ENCODE results near the gene ACBD6.

Gene ACBD6

GRCh38 chr1:180258935-180259334 lies 243.4 kb downstream of the ACBD6 start:
- no peak for DNase-seq (ENCODE audit: extremely low read depth in 1 of 2, low read depth in 1 of 2)

- no peak for DNase-seq (ENCODE audit: extremely low read depth in 1 of 2, low read depth in 1 of 2)
Measured at GRCh38 chr1:180258290-180258689, 244.1 kb downstream of the ACBD6 start.

GRCh38 chr1:180257486-180257885 lies 244.9 kb downstream of the ACBD6 start:
- DNase-seq (ENCODE audit: extremely low read depth in 1 of 2, low read depth in 1 of 2) = no peak

GRCh38 chr1:180257028-180257386 lies 245.4 kb downstream of the ACBD6 start:
- DNase-seq (ENCODE audit: extremely low read depth in 1 of 2, low read depth in 1 of 2) = no peak

GRCh38 chr1:180256341-180257027 lies 245.9 kb downstream of the ACBD6 start:
- no peak for DNase-seq (ENCODE audit: extremely low read depth in 1 of 2, low read depth in 1 of 2)

- DNase-seq (ENCODE audit: extremely low read depth in 1 of 2, low read depth in 1 of 2) = no peak
Measured at GRCh38 chr1:180255536-180256340, 246.6 kb downstream of the ACBD6 start.

GRCh38 chr1:180254854-180255253 lies 247.5 kb downstream of the ACBD6 start:
- DNase-seq (ENCODE audit: extremely low read depth in 1 of 2, low read depth in 1 of 2) = no peak

- no peak for DNase-seq (ENCODE audit: extremely low read depth in 1 of 2, low read depth in 1 of 2)
Measured at GRCh38 chr1:180254496-180254819, 247.9 kb downstream of the ACBD6 start.

- DNase-seq (ENCODE audit: extremely low read depth in 1 of 2, low read depth in 1 of 2) = no peak
Measured at GRCh38 chr1:180253585-180254495, 248.5 kb downstream of the ACBD6 start.

- peak; percentile 10 to 36 for DNase-seq (ENCODE audit: extremely low read depth in 1 of 2, low read depth in 1 of 2)
Measured at GRCh38 chr1:180252638-180253536, 249.5 kb downstream of the ACBD6 start.

GRCh38 chr1:180251526-180252305 lies 250.7 kb downstream of the ACBD6 start:
- no peak for DNase-seq (ENCODE audit: extremely low read depth in 1 of 2, low read depth in 1 of 2)

- no peak for DNase-seq (ENCODE audit: extremely low read depth in 1 of 2, low read depth in 1 of 2)
Measured at GRCh38 chr1:180250883-180251509, 251.4 kb downstream of the ACBD6 start.

- DNase-seq (ENCODE audit: extremely low read depth in 1 of 2, low read depth in 1 of 2) = no peak
Measured at GRCh38 chr1:180250499-180250770, 251.9 kb downstream of the ACBD6 start.

- DNase-seq (ENCODE audit: extremely low read depth in 1 of 2, low read depth in 1 of 2) = no peak
Measured at GRCh38 chr1:180249725-180250498, 252.5 kb downstream of the ACBD6 start.

GRCh38 chr1:180248731-180249681 lies 253.4 kb downstream of the ACBD6 start:
- no peak for DNase-seq (ENCODE audit: extremely low read depth in 1 of 2, low read depth in 1 of 2)

GRCh38 chr1:180248176-180248575 lies 254.2 kb downstream of the ACBD6 start:
- DNase-seq (ENCODE audit: extremely low read depth in 1 of 2, low read depth in 1 of 2) = no peak

GRCh38 chr1:180247580-180247979 lies 254.8 kb downstream of the ACBD6 start:
- DNase-seq (ENCODE audit: extremely low read depth in 1 of 2, low read depth in 1 of 2) = no peak

- no peak for DNase-seq (ENCODE audit: extremely low read depth in 1 of 2, low read depth in 1 of 2)
Measured at GRCh38 chr1:180247061-180247460, 255.3 kb downstream of the ACBD6 start.

Data from activated CD8-positive, alpha-beta memory T cell treated with anti-CD3 and anti-CD28 coated beads for 1 hour (primary cell).